NCI-H82 treated with DMSO at 0.1 percent for 48 hours (cell line): ENCODE results near the gene UTS2R.

Source experiments
- DNase-seq: peaks from one replicate; lab custom pipeline; 2025; ENCODE audit not compliant: unreplicated experiment; lab: John Stamatoyannopoulos, UW

Gene UTS2R

GRCh38 chr17:82388223-82388921, 16.8 kb downstream of the UTS2R start:
- DNase-seq: no peak

GRCh38 chr17:82388922-82389283, 17.3 kb downstream of the UTS2R start:
- no peak for DNase-seq

- no peak for DNase-seq
Observed at GRCh38 chr17:82389379-82389778, 17.8 kb downstream of the UTS2R start.

GRCh38 chr17:82390015-82390859, 18.7 kb downstream of the UTS2R start:
- no peak for DNase-seq

GRCh38 chr17:82390860-82391435, 19.4 kb downstream of the UTS2R start:
- DNase-seq: no peak

- no peak for DNase-seq
Observed at GRCh38 chr17:82391496-82392066, 20.0 kb downstream of the UTS2R start.

- no peak for DNase-seq
Observed at GRCh38 chr17:82392209-82392920, 20.8 kb downstream of the UTS2R start.

GRCh38 chr17:82392941-82393340, 21.4 kb downstream of the UTS2R start:
- no peak for DNase-seq

GRCh38 chr17:82394278-82394677, 22.7 kb downstream of the UTS2R start:
- no peak for DNase-seq

- no peak for DNase-seq
Observed at GRCh38 chr17:82396601-82397435, 25.3 kb downstream of the UTS2R start.

- DNase-seq: no peak
Observed at GRCh38 chr17:82397449-82398335, 26.1 kb downstream of the UTS2R start.

GRCh38 chr17:82399041-82399441, 27.5 kb downstream of the UTS2R start:
- no peak for DNase-seq

- no peak for DNase-seq
Observed at GRCh38 chr17:82399601-82400101, 28.1 kb downstream of the UTS2R start.

GRCh38 chr17:82400206-82400605, 28.6 kb downstream of the UTS2R start:
- DNase-seq: no peak

GRCh38 chr17:82400830-82401229, 29.3 kb downstream of the UTS2R start:
- no peak for DNase-seq

GRCh38 chr17:82402865-82403264, 31.3 kb downstream of the UTS2R start:
- DNase-seq: no peak

- DNase-seq: no peak
Observed at GRCh38 chr17:82403662-82404660, 32.4 kb downstream of the UTS2R start.

GRCh38 chr17:82405051-82405450, 33.5 kb downstream of the UTS2R start:
- no peak for DNase-seq
